WERI-Rb-1 (cell line): ENCODE results near the gene GABRB1.

Experiments used
- DNase-seq: peaks from one replicate; pipeline ENCODE4 v3.0.0-alpha.2; 2020
- H3K27ac ChIP-seq: fragments of 250-450 bp; sonication (Bioruptor Pico); 2 replicates; pipeline ENCODE4 v1.5.1; 2020; ENCODE audit warnings: mild to moderate bottlenecking, moderate library complexity
- H3K27me3 ChIP-seq: fragments of 250-450 bp; sonication (Bioruptor Pico); 2 replicates; pipeline ENCODE4 v1.5.1; 2021; ENCODE audit warnings: mild to moderate bottlenecking, low read depth, moderate library complexity; ENCODE audit not compliant: insufficient read depth, severe bottlenecking
- H3K36me3 ChIP-seq: fragments of 250-450 bp; sonication (Bioruptor Pico); 2 replicates; pipeline ENCODE4 v1.5.1; 2020; ENCODE audit warnings: mild to moderate bottlenecking, moderate library complexity
- H3K4me3 ChIP-seq: 2 replicates; pipeline ENCODE4 v1.5.1; 2011; ENCODE audit warnings: low read depth, mild to moderate bottlenecking, control low read depth, low read length
- H3K9me3 ChIP-seq: fragments of 250-450 bp; sonication (Bioruptor Pico); 2 replicates; pipeline ENCODE4 v1.5.1; 2021; ENCODE audit warnings: mild to moderate bottlenecking, moderate library complexity; ENCODE audit not compliant: severe bottlenecking
- TF ChIP-seq, protein P1 (sequence below): IDR thresholded peaks from 2 replicates; pipeline ENCODE4 v1.5.1; 2011; ENCODE audit warnings: low read depth, mild to moderate bottlenecking, control low read depth, inconsistent platforms, low read length

Gene GABRB1

DNA sequence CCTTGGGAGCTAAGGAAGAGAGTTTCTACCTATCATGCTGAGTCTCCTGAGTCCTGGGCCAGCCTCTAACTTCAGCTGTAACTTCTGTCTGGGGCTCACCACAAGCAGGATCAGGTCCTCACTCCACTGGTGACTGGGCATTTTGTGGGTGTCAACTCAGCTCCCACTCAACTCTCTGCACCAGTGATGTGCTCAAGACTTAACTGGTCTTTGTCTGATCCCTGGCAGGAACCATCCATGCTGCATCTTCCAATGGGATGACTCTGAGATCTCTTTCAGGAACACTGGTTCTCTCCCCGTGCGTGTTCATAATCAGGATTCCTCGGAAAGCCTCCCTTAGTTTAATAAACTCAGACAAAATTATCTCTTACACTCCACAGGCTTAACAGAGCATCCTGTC lies 349.8 kb downstream of the GABRB1 start:
- H3K27ac ChIP-seq, result no peak overlapping the region
- TF ChIP-seq, protein P1, sequence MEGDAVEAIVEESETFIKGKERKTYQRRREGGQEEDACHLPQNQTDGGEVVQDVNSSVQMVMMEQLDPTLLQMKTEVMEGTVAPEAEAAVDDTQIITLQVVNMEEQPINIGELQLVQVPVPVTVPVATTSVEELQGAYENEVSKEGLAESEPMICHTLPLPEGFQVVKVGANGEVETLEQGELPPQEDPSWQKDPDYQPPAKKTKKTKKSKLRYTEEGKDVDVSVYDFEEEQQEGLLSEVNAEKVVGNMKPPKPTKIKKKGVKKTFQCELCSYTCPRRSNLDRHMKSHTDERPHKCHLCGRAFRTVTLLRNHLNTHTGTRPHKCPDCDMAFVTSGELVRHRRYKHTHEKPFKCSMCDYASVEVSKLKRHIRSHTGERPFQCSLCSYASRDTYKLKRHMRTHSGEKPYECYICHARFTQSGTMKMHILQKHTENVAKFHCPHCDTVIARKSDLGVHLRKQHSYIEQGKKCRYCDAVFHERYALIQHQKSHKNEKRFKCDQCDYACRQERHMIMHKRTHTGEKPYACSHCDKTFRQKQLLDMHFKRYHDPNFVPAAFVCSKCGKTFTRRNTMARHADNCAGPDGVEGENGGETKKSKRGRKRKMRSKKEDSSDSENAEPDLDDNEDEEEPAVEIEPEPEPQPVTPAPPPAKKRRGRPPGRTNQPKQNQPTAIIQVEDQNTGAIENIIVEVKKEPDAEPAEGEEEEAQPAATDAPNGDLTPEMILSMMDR, result no peak
- H3K4me3 ChIP-seq, result no peak overlapping the region
- H3K27me3 ChIP-seq, result no peaks in the 10 kb centered on the region
- H3K36me3 ChIP-seq, result no peaks in the 10 kb centered on the region
- no peak for DNase-seq
- no peaks in the 10 kb centered on the region for H3K9me3 ChIP-seq

DNA sequence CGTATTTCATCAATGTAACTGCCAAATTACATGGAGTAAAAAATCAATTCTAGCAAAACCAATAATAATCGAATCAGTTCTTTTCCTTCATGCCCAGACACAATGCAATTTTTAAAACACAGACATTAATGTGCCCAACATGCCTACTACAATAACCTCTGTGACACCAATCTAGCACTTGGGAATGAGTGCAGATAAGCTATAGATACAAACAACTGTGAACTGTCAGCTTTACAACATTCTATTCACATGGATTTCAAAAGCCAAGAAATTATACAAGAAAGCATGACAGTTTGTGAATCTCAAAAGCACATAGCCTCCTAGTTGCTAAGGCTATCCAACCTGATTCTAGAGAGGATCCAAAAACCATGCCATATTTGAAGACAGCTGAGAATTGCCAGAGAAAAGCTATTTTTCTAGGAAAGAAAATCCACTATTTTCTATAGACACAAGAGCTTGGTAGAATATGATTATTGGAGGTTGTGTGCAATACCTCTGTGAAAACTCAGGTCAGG lies 351.5 kb downstream of the GABRB1 start:
- no peaks in the 10 kb centered on the region for H3K36me3 ChIP-seq
- TF ChIP-seq, protein P1, result no peak
- no peaks in the 10 kb centered on the region for H3K9me3 ChIP-seq
- H3K27me3 ChIP-seq, result no peaks in the 10 kb centered on the region
- H3K4me3 ChIP-seq, result no peak overlapping the region
- no peak for DNase-seq
- no peak overlapping the region for H3K27ac ChIP-seq

DNA sequence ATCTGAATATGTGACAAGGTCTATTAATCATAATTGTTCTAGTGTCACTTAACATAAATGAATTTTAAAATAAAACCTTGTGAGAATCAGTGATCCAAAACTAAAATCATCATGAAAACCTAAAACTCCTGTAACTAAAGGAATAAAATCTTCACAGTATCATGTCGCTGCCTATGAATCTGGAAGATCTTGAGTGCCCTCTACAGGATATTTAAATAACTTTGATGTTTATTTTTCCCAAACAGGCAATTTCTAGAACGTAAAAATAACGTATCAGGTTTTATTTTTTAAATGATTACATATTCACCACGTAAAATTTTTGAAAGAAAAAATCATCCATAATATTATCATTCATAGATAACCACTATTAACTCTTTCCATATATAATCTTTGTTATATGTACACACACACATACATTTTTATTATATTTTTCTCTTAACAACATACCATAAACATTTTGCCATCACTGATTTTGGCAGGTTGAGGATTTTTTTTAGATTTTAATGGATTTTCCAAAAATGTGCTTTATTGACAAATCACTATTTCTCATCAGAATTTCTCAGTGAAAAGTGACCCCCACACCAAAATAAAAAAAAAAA lies 352.6 kb downstream of the GABRB1 start:
- H3K27ac ChIP-seq, result no peak overlapping the region
- TF ChIP-seq, protein P1, result no peak
- H3K36me3 ChIP-seq, result no peaks in the 10 kb centered on the region
- H3K4me3 ChIP-seq, result no peak overlapping the region
- no peak for DNase-seq
- H3K9me3 ChIP-seq, result no peaks in the 10 kb centered on the region
- H3K27me3 ChIP-seq, result no peaks in the 10 kb centered on the region

DNA sequence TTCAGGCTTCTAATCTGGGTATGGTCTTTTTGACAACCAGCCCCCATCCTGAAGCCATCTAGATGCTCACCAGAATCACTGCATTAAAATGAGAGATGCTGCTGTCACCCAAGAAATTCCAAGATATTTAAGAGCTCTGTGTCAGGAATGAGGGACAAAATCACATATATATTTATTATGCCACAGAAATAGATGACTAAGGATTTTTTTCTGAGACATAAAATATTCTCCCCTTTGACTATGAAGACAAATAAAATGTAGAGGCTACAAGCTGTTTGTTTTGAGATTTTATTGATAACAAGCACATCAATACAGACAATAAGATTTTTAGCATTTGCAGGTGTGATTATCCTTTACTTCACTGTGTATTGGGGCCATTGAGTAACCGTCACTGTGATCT lies 354.8 kb downstream of the GABRB1 start:
- no peaks in the 10 kb centered on the region for H3K9me3 ChIP-seq
- TF ChIP-seq, protein P1, result no peak
- DNase-seq, result no peak
- no peaks in the 10 kb centered on the region for H3K27me3 ChIP-seq
- H3K27ac ChIP-seq, result no peak overlapping the region
- no peak overlapping the region for H3K4me3 ChIP-seq
- H3K36me3 ChIP-seq, result no peaks in the 10 kb centered on the region

DNA sequence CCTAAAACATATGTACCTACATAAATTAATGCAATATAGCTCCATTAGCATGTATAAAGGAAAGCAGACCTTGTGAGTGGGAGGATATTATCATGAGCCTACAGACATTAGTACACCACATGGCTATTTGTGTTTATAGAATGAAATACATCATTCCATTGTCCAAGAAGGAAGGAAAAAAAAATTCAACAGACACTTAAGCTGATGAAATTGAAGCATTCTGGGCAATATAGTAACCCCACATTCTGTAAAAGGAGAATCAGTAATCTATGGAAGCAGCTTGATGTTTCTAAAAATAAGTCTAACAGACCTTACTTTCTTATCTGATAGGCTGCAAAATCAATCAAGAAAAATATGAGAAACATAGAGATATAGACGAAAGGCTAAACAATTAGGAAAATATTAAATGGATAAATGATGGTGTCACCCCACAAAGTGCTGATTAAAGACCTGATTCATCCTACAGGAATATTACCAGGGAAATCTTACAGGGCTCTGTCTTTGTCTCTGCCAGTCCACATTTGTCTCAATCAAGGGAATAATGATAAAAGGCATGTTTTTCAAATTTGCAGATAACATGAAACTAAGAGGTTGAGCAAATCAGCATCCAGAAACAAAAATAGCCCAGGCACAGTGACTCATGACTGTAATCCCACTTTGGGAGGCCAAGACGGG lies 355.3 kb downstream of the GABRB1 start:
- DNase-seq, result no peak
- Histone ChIP-seq H3K27me3 (no peaks in the 10 kb centered on the region), H3K36me3 (no peaks in the 10 kb centered on the region), H3K9me3 (no peaks in the 10 kb centered on the region), H3K4me3 (no peak overlapping the region), H3K27ac (no peak overlapping the region)
- TF ChIP-seq, protein P1, result no peak
